Endothelial cell of umbilical vein (primary cell): ENCODE data around the gene LTF. TPM values are rescaled to one million over a fixed set of nuclear protein-coding genes. Genes with fewer than 3 reads are reported as not detected.

Experiments used
- BruUV-seq: library from RNA; stranded (reverse); fragments of 400-500 nt; replicated peaks from 2 replicates; lab custom pipeline; 2021; lab: Mats Ljungman, UMichigan
- CTCF ChIA-PET: fragments of 300-600, 350-600 bp; sonication (Branson Sonifier 250); formaldehyde crosslinking; loops from one replicate; lab custom pipeline; 2021; ENCODE audit warnings: antibody characterized with exemption, inconsistent platforms; lab: Charles Lee
- POLR2A ChIA-PET: fragments of 300-600, 350-600 bp; sonication (Branson Sonifier 250); formaldehyde crosslinking; loops from one replicate; lab custom pipeline; 2021; ENCODE audit warnings: antibody characterized with exemption, inconsistent platforms; lab: Charles Lee
- DNase-seq: peaks from one replicate; pipeline ENCODE4 v3.0.0-alpha.2; 2011; ENCODE audit warnings: low read depth, low spot score
- FAIRE-seq: peaks from 2 replicates; lab custom pipeline; 2011; peaks lifted over from hg19 to GRCh38; lab: Jason Lieb, UNC
- H2AFZ ChIP-seq: 2 replicates; pipeline ENCODE4 v1.6.0; 2012; ENCODE audit warnings: low read depth, low read length, control low read depth, inconsistent platforms
- H3K27ac ChIP-seq: 2 replicates; pipeline ENCODE4 v1.5.1; 2011; ENCODE audit warnings: low read depth, mild to moderate bottlenecking, control low read depth, low read length, moderate library complexity; ENCODE audit not compliant: insufficient read depth
- H3K27me3 ChIP-seq, 2 experiments: 2 replicates each; pipeline versions ENCODE4 v1.6.0 to v1.6.1; 2011; ENCODE audit warnings: low read length in 2 of 2, mixed read lengths in 1 of 2; ENCODE audit not compliant: control insufficient read depth in 2 of 2, insufficient read depth in 2 of 2
- H3K36me3 ChIP-seq, 2 experiments: 2 replicates in 1 of 2; 3 replicates in 1 of 2; pipeline ENCODE4 v1.5.1; 2011; ENCODE audit warnings: low read length in 2 of 2, mild to moderate bottlenecking in 1 of 2, moderate library complexity in 1 of 2; ENCODE audit not compliant: control insufficient read depth in 2 of 2, insufficient read depth in 2 of 2; ENCODE audit errors: extremely low read depth in 1 of 2
- H3K4me1 ChIP-seq: 3 replicates; pipeline ENCODE4 v1.5.1; 2011; ENCODE audit warnings: mild to moderate bottlenecking, low read length; ENCODE audit not compliant: control insufficient read depth, insufficient read depth; ENCODE audit errors: extremely low read depth
- H3K4me2 ChIP-seq: 2 replicates; pipeline ENCODE4 v1.6.1; 2011; ENCODE audit warnings: low read length, control low read depth, mixed read lengths; ENCODE audit not compliant: insufficient read depth
- H3K4me3 ChIP-seq, 3 experiments: fragments of 200-600 bp in 1 of 3; sonication (generic), shearing (Covaris generic) in 1 of 3; replicated peaks in 1 of 3; 2 replicates each; pipeline ENCODE4 v1.5.1; 2011 to 2016; ENCODE audit warnings: control low read depth in 3 of 3, low read length in 3 of 3, mild to moderate bottlenecking in 2 of 3, inconsistent platforms in 1 of 3, low read depth in 1 of 3, moderate library complexity in 1 of 3; ENCODE audit not compliant: insufficient read depth in 1 of 3
- H3K79me2 ChIP-seq: 2 replicates; pipeline ENCODE4 v1.6.0; 2012; ENCODE audit warnings: low read length, inconsistent platforms; ENCODE audit not compliant: control insufficient read depth, insufficient read depth
- H3K9ac ChIP-seq: replicated peaks from 2 replicates; pipeline ENCODE3; 2011; ENCODE audit warnings: low read length, control low read depth; ENCODE audit not compliant: insufficient read depth; ENCODE audit errors: extremely low read depth
- H3K9me1 ChIP-seq: replicated peaks from 3 replicates; pipeline ENCODE4 v1.6.0; 2011; ENCODE audit warnings: mild to moderate bottlenecking, low read length; ENCODE audit not compliant: control insufficient read depth, insufficient read depth; ENCODE audit errors: extremely low read depth
- H3K9me3 ChIP-seq: replicated peaks from 2 replicates; pipeline ENCODE4 v1.5.1; 2012; ENCODE audit warnings: low read length, inconsistent platforms; ENCODE audit not compliant: control insufficient read depth, insufficient read depth
- H4K20me1 ChIP-seq: replicated peaks from 2 replicates; pipeline ENCODE3; 2011; ENCODE audit warnings: mild to moderate bottlenecking, low read length; ENCODE audit not compliant: control insufficient read depth, insufficient read depth; ENCODE audit errors: extremely low read depth
- EZH2 ChIP-seq: IDR thresholded peaks from 2 replicates; pipeline ENCODE4 v1.6.1; 2012; ENCODE audit warnings: borderline replicate concordance, low read depth, mild to moderate bottlenecking, moderate library complexity, low read length, inconsistent platforms; ENCODE audit not compliant: severe bottlenecking
- FOS ChIP-seq: IDR thresholded peaks from 2 replicates; pipeline ENCODE4 v1.6.1; 2011; ENCODE audit warnings: mild to moderate bottlenecking, low read length, moderate library complexity, borderline replicate concordance; ENCODE audit not compliant: insufficient read depth
- GATA2 ChIP-seq: IDR thresholded peaks from 2 replicates; pipeline ENCODE4 v1.7.0; 2011; ENCODE audit warnings: low read depth, mild to moderate bottlenecking, moderate library complexity, mixed read lengths, low read length; ENCODE audit not compliant: insufficient read length, insufficient read depth
- JUN ChIP-seq: IDR thresholded peaks from 2 replicates; pipeline ENCODE4 v1.6.1; 2011; ENCODE audit warnings: borderline replicate concordance, low read depth; ENCODE audit not compliant: insufficient read length, insufficient read depth
- MAX ChIP-seq: IDR thresholded peaks from 2 replicates; pipeline ENCODE4 v1.6.1; 2011; ENCODE audit not compliant: insufficient read depth, insufficient read length
- MYC ChIP-seq: IDR thresholded peaks from one replicate; pipeline ENCODE4 v1.6.1; 2011; ENCODE audit warnings: mild to moderate bottlenecking, low read depth, low read length
- POLR2A ChIP-seq: IDR thresholded peaks from 2 replicates; pipeline ENCODE4 v1.6.1; 2012; ENCODE audit warnings: low read depth, mild to moderate bottlenecking, control low read depth, low read length
- POLR2AphosphoS5 ChIP-seq: IDR thresholded peaks from 2 replicates; pipeline ENCODE4 v1.6.1; 2012; ENCODE audit warnings: low read depth, mild to moderate bottlenecking, control low read depth, low read length, moderate library complexity; ENCODE audit not compliant: insufficient read depth
- dilution Hi-C: fragments of 300-500 bp; cut with MboI; formaldehyde crosslinking; loops from one replicate; pipeline ENCODE4 v1.15.0; 2019; ENCODE audit warnings: low sequenced_read_pairs; ENCODE audit not compliant: extremely low pct_ligation_motif_present
- intact Hi-C: fragments of 100-400 bp; cut with micrococcal nuclease; formaldehyde crosslinking; loops from one replicate; pipeline ENCODE4 v1.10.0; 2022
- polyA plus RNA-seq, 4 experiments: library from polyadenylated mRNA; depleted of rRNA in 3 of 4; stranded (reverse) in 3 of 4; unstranded in 1 of 4; fragments of >200 nt; gene quantifications; 2 replicates each; pipeline versions ENCODE4 v1.2.1 to v1.2.3, GENCODE V29; 2011 to 2012; ENCODE audit warnings: missing spikeins in 1 of 4
- total RNA-seq: library from RNA; stranded (reverse); gene quantifications from 2 replicates; pipeline ENCODE4 v1.2.3, GENCODE V29; 2021
- TF ChIP-seq, protein P1 (sequence below), 2 donors: IDR thresholded peaks; 1 replicate in 1 of 2; 2 replicates in 1 of 2; pipeline ENCODE4 v1.5.1; 2011; ENCODE audit warnings: low read length in 2 of 2, mild to moderate bottlenecking in 2 of 2, moderate library complexity in 2 of 2, control low read depth in 1 of 2, inconsistent platforms in 1 of 2, low read depth in 1 of 2; ENCODE audit not compliant: insufficient read depth in 1 of 2; ENCODE audit errors: extremely low read depth in 1 of 2

LTF gene
- total and polyA plus RNA-seq, 2 donors (not counting 3 experiments of a cell fraction or from before 2014, with no cell fraction given), result not detected

DNA sequence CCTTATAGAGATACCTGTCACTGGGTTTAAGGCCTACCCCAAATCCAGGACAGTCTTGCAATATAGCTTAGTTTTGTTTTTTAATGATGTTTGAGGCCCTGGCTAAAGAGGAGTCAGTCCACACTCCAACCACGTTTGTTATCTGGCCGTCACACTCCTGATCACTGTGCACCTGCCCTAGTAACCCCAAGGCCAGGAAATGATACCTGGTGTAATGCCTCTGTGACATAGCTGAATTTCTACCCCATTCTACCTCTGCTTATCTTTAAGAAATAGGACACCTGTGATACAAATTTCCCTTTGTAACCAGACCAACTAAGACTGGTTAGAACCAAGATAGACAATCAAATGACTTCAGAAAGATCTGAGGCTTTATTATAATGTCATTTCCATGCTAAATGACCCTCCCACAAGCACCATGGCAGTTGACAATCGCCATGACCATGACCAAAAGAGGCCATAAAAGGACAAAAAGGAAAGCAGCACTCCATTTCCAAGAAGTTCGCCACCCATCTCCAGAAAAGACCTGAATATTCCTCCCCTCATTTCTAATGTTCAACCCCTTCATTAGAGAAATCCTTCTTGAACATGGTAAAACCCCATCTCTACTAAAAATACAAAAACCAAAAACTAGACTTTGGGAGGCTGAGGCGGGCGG lies 28.3 kb upstream of the LTF start:
- intact Hi-C loops (no loop called here), dilution Hi-C loops (no loop called here)
- DNase-seq (no peak), FAIRE-seq (no peak)
- Histone ChIP-seq H3K4me2 (no peak overlapping the region), H3K27me3 (peaks cover 0 to 7% of the 10 kb centered on the region in 2 experiments), H3K36me3 (no peaks in the 10 kb centered on the region), H2AFZ (no peak overlapping the region), H3K9me3 (no peaks in the 10 kb centered on the region), H3K9ac (no peak overlapping the region), H3K79me2 (no peaks in the 10 kb centered on the region), H3K9me1 (no peaks in the 10 kb centered on the region), H3K4me1 (peaks cover 14% of the 10 kb centered on the region), H3K27ac (no peak overlapping the region), H3K4me3 (no peak overlapping the region), H4K20me1 (no peaks in the 10 kb centered on the region)
- TF ChIP-seq JUN, result no peak
- TF ChIP-seq, protein P1, sequence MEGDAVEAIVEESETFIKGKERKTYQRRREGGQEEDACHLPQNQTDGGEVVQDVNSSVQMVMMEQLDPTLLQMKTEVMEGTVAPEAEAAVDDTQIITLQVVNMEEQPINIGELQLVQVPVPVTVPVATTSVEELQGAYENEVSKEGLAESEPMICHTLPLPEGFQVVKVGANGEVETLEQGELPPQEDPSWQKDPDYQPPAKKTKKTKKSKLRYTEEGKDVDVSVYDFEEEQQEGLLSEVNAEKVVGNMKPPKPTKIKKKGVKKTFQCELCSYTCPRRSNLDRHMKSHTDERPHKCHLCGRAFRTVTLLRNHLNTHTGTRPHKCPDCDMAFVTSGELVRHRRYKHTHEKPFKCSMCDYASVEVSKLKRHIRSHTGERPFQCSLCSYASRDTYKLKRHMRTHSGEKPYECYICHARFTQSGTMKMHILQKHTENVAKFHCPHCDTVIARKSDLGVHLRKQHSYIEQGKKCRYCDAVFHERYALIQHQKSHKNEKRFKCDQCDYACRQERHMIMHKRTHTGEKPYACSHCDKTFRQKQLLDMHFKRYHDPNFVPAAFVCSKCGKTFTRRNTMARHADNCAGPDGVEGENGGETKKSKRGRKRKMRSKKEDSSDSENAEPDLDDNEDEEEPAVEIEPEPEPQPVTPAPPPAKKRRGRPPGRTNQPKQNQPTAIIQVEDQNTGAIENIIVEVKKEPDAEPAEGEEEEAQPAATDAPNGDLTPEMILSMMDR (IDR thresholded peaks at IDR 0.05; ENCODE audit: extremely low read depth in 1 of 2, insufficient read depth in 1 of 2, low read depth in 1 of 2, low read length in 2 of 2), result no peak
- TF ChIP-seq FOS, result no peak
- TF ChIP-seq POLR2A, result no peak
- no peak for TF ChIP-seq MYC
- TF ChIP-seq MAX, result no peak
- TF ChIP-seq GATA2, result no peak
- no peak for TF ChIP-seq POLR2AphosphoS5
- no peak for TF ChIP-seq EZH2
- BruUV-seq, result no TSS peak
- CTCF ChIA-PET, result interaction anchor here (1.1 to 1.4 kb wide), 4 partner anchors 10 to 137 kb away, joined by 3 to 10 read pairs (median 4); no protein-coding TSS in a partner anchor
- POLR2A ChIA-PET, result interaction anchor here (0.5 kb wide), 1 partner anchor 127 kb away, joined by 3 read pairs; no protein-coding TSS in a partner anchor
